H1 (cell line): ENCODE data around the gene LIMA1. TPM values are rescaled to one million over a fixed set of nuclear protein-coding genes. Genes with fewer than 3 reads are reported as not detected.

Experiments used
- ASH2L ChIP-seq: fragments of 200-600, 300-600 bp; sonication (generic); IDR thresholded peaks from one replicate; pipeline ENCODE4 v1.7.1; 2017; ENCODE audit warnings: low read length
- RXRA ChIP-seq: IDR thresholded peaks from 2 replicates; pipeline ENCODE4 v1.6.1; 2011; ENCODE audit warnings: low read depth, mild to moderate bottlenecking, low read length, moderate library complexity; ENCODE audit not compliant: insufficient read depth
- SP4 ChIP-seq: IDR thresholded peaks from 2 replicates; pipeline ENCODE4 v1.6.1; 2012; ENCODE audit warnings: low read length, inconsistent platforms
- TEAD4 ChIP-seq: IDR thresholded peaks from 2 replicates; pipeline ENCODE4 v1.6.1; 2012; ENCODE audit warnings: low read depth, low read length, inconsistent platforms, mixed read lengths
- polyA plus RNA-seq, 7 experiments: library from polyadenylated mRNA; depleted of rRNA in 3 of 7; stranded (reverse) in 5 of 7; unstranded in 2 of 7; fragments of >200 nt in 5 of 7; fragments of 200-250 nt in 2 of 7; gene quantifications; 1 replicate in 5 of 7; 2 replicates in 1 of 7; 4 replicates in 1 of 7; pipeline versions ENCODE4 v1.2.1 to v1.2.3, GENCODE V29; 2011 to 2013; ENCODE audit warnings: missing spikeins in 2 of 7, mixed read lengths in 2 of 7
- total RNA-seq: library from RNA; stranded (reverse); fragmentation: NEBNext Ultra II Directional; extraction: Animal tissue kit (Norgen Biotek cat#: 25700); gene quantifications from 2 replicates; pipeline ENCODE4 v1.2.1, GENCODE V29; 2021

Gene LIMA1
- total and polyA plus RNA-seq, 2 of the 8 experiments (the other 6 are each of a cell fraction or from before 2014, with no cell fraction given), result 12.7 to 47.6 TPM

GRCh38 chr12:50217202-50217601, 66.1 kb downstream of the LIMA1 start (continued):
- TF ChIP-seq TEAD4 (no peak), RXRA (no peak), SP4 (no peak), ASH2L (no peak)
